ENCODE results near the gene MRPS10. TPM values are rescaled to one million over a fixed set of nuclear protein-coding genes. Genes with fewer than 3 reads are reported as not detected.

MRPS10 gene
- total RNA-seq, 4 donors from 2014 or later = 7.6 to 52.8 (median 22.2) TPM

GRCh38 chr6:42227173-42227850 lies 9.7 kb upstream of the MRPS10 start:
- H3K27ac ChIP-seq = no peak overlapping the region
- intact Hi-C loops (cut with DNase I; ENCODE audit: low total_unique reads) = no loop called here

GRCh38 chr6:42226645-42227143 lies 9.0 kb upstream of the MRPS10 start:
- Histone ChIP-seq H3K27ac (peak overlapping the region; percentile 9 to 35), H3K9me3 (no peaks in the 10 kb centered on the region), H3K4me3 (no peak overlapping the region), H3K36me3 (no peaks in the 10 kb centered on the region), H3K4me1 (no peaks in the 10 kb centered on the region), H3K27me3 (no peaks in the 10 kb centered on the region)
- TF ChIP-seq CTCF (IDR thresholded peaks at IDR 0.05) (no peak), POLR2A (IDR thresholded peaks at IDR 0.05) (no peak)
- DNase-seq = no peak
- intact Hi-C loops (cut with DNase I; ENCODE audit: low total_unique reads) = no loop called here

More at GRCh38 chr6:42227173-42227850, 9.7 kb upstream of the MRPS10 start:
- Histone ChIP-seq H3K27me3 (no peaks in the 10 kb centered on the region), H3K9me3 (no peaks in the 10 kb centered on the region), H3K36me3 (no peaks in the 10 kb centered on the region), H3K4me1 (no peaks in the 10 kb centered on the region), H3K4me3 (no peak overlapping the region)
- no peak for DNase-seq
- TF ChIP-seq POLR2A (IDR thresholded peaks at IDR 0.05) (no peak), CTCF (IDR thresholded peaks at IDR 0.05) (no peak)

- Histone ChIP-seq H3K27ac (peak overlapping the region; percentile 9 to 35), H3K27me3 (no peaks in the 10 kb centered on the region), H3K4me1 (no peaks in the 10 kb centered on the region), H3K4me3 (no peak overlapping the region), H3K36me3 (no peaks in the 10 kb centered on the region), H3K9me3 (no peaks in the 10 kb centered on the region)
- intact Hi-C loops (cut with DNase I; ENCODE audit: low total_unique reads) = no loop called here
- no peak for TF ChIP-seq POLR2A (IDR thresholded peaks at IDR 0.05)
- TF ChIP-seq CTCF (IDR thresholded peaks at IDR 0.05) = no peak
- DNase-seq = no peak
These were observed 8.5 kb upstream of the MRPS10 start for GRCh38 chr6:42226161-42226611.

GRCh38 chr6:42225419-42225818 lies 7.8 kb upstream of the MRPS10 start:
- Histone ChIP-seq H3K36me3 (no peaks in the 10 kb centered on the region), H3K9me3 (no peaks in the 10 kb centered on the region), H3K4me3 (no peak overlapping the region), H3K27ac (peak overlapping the region in 1 of 2 donors; percentile 20), H3K27me3 (no peaks in the 10 kb centered on the region), H3K4me1 (no peaks in the 10 kb centered on the region)
- intact Hi-C loops (cut with DNase I; ENCODE audit: low total_unique reads) = no loop called here
- TF ChIP-seq POLR2A (IDR thresholded peaks at IDR 0.05) = no peak
- TF ChIP-seq CTCF (IDR thresholded peaks at IDR 0.05) = no peak
- no peak for DNase-seq

- Histone ChIP-seq H3K4me3 (no peak overlapping the region), H3K36me3 (no peaks in the 10 kb centered on the region), H3K4me1 (no peaks in the 10 kb centered on the region), H3K27me3 (no peaks in the 10 kb centered on the region), H3K9me3 (no peaks in the 10 kb centered on the region), H3K27ac (no peak overlapping the region)
- intact Hi-C loops (cut with DNase I; ENCODE audit: low total_unique reads) = no loop called here
- TF ChIP-seq CTCF (IDR thresholded peaks at IDR 0.05) = no peak
- TF ChIP-seq POLR2A (IDR thresholded peaks at IDR 0.05) = no peak
- no peak for DNase-seq
These were observed 7.3 kb upstream of the MRPS10 start for GRCh38 chr6:42225029-42225339.

Measured in uterus (tissue), 4 donors.